Mucosa of descending colon (tissue), 3 donors: ENCODE data around the gene CFLAR. TPM values are rescaled to one million over a fixed set of nuclear protein-coding genes. Genes with fewer than 3 reads are reported as not detected.

Experiments
- ATAC-seq: fragments of 200-7000 bp; cut with Tn5 transposase; one replicate; pipeline ENCODE4 v1.9.1; 2020; ENCODE audit warnings: mild to moderate bottlenecking, moderate library complexity
- DNase-seq, 3 donors: peaks; one replicate each; pipeline ENCODE4 v3.0.0-alpha.2; 2020
- H3K36me3 ChIP-seq: fragments of 200-600 bp; one replicate; pipeline ENCODE4 v1.8.0; 2021; ENCODE audit warnings: low read depth, mild to moderate bottlenecking
- H3K4me1 ChIP-seq: fragments of 200-600 bp; one replicate; pipeline ENCODE4 v1.8.0; 2021; ENCODE audit warnings: low read depth, mild to moderate bottlenecking
- H3K4me3 ChIP-seq: fragments of 200-600 bp; one replicate; pipeline ENCODE4 v1.8.0; 2021; ENCODE audit warnings: mild to moderate bottlenecking
- H3K9me3 ChIP-seq: fragments of 200-600 bp; one replicate; pipeline ENCODE4 v1.8.0; 2021; ENCODE audit warnings: mild to moderate bottlenecking
- intact Hi-C, 2 donors: fragments of 100-400 bp; cut with DNase I in 1 of 2; cut with micrococcal nuclease in 1 of 2; formaldehyde crosslinking; loops; one replicate each; pipeline versions ENCODE4 v1.11.0 to v1.11.1; 2022; cut with DNase I, micrococcal nuclease
- total RNA-seq, 3 donors: library from RNA; stranded (reverse); fragmentation: NEBNext Ultra II Directional in 2 of 3; extraction: Animal tissue kit (Norgen Biotek cat#: 25700) in 2 of 3; gene quantifications; one replicate each; pipeline versions ENCODE4 v1.2.1 to v1.2.4, GENCODE V29; 2021 to 2023
- TF ChIP-seq, protein P1 (sequence below): fragments of 200-600 bp; IDR thresholded peaks from one replicate; pipeline ENCODE4 v1.8.0; 2022; ENCODE audit warnings: antibody characterized with exemption, mild to moderate bottlenecking
- donor health status: DM: no; HTN: no; CAD: no; lungs with moderate emphysema.
- donor health status: DM: no; HTN: no; CAD: no.
- donor health status: DM: no; HTN: yes; CAD: no.

CFLAR gene
- total RNA-seq, 3 donors from 2014 or later = 161 to 171 (median 166) TPM

DNA sequence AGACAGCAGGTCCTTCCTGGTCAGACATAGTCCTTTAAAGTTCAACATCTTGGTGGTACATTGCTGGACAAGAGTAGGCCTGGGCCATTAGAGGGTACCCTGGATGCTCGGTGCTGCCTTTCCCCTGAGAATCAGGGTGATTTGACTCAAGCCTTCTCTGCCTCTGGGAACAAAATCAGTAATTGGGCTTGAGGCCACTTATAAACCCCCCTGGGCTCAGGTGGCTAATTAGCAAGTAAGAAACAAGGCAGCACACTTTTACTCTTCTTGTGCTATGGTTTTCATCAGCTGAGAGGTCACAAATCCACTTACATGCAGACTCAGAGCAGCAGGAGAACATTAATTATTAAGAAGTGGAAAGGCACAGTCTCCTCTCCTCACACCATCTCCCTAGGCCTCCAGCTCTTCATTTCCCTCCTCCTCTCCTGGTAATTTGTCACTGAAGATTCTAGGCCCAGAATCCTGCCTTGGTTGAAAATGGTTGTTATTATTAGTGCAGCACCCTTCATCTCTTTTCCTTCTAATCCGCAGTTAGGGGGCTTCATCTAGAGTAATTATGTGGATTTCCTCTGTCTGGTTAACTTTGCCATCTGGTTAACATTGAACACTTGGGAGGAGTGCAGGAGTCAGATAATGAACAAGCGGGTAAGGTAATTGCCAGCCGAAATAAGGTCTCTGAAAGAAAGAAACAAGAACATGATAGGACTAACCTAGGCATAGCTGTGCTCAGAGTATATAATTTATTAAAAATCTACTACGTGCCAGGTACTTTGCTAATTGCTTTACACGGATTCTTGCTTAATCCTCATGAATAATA, 37.2 kb downstream of the CFLAR start:
- Histone ChIP-seq H3K4me3 (no peak overlapping the region), H3K4me1 (peaks cover 30% of the 10 kb centered on the region), H3K36me3 (no peaks in the 10 kb centered on the region), H3K9me3 (no peaks in the 10 kb centered on the region)
- ATAC-seq (no peak), DNase-seq (no peak)
- intact Hi-C loops = no loop called here
- TF ChIP-seq, protein P1, sequence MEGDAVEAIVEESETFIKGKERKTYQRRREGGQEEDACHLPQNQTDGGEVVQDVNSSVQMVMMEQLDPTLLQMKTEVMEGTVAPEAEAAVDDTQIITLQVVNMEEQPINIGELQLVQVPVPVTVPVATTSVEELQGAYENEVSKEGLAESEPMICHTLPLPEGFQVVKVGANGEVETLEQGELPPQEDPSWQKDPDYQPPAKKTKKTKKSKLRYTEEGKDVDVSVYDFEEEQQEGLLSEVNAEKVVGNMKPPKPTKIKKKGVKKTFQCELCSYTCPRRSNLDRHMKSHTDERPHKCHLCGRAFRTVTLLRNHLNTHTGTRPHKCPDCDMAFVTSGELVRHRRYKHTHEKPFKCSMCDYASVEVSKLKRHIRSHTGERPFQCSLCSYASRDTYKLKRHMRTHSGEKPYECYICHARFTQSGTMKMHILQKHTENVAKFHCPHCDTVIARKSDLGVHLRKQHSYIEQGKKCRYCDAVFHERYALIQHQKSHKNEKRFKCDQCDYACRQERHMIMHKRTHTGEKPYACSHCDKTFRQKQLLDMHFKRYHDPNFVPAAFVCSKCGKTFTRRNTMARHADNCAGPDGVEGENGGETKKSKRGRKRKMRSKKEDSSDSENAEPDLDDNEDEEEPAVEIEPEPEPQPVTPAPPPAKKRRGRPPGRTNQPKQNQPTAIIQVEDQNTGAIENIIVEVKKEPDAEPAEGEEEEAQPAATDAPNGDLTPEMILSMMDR = no peak

DNA sequence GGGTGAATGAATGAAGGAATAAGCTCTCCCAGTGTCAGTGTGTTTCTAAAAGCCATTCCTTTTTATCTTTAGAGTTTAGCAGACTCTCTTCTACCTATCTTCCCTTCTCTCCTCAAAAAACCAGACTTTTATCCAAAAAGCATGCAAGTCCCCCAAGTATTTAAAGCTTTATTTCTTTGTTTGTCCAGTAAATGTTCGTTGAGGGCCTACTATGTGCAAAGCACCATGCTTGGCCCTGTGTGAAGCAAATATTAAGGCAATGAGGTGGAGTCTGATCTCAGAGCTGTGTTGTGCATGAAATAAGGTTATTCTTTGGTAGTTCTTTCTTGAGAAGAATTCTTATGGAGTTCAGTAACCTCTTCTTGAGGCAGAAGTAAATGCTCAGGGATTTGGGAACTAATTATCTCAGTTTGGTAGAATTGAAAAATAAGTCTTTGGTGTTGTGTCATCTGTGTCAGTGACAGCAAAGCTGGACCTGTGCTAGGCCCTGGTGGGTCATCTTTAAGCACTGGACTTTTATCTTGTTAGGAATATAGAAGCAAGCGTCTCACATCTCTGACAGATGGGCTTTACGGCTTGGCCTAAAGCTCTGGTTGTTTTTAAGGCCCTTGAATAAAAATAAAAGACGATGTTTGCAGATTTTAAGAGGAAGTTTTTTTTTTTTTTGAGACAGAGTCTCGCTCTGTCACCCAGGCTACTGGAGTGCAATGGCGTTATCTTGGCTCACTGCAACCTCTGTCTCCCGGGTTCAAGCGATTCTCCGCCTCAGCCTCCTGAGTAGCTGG, 38.8 kb downstream of the CFLAR start:
- TF ChIP-seq, protein P1 = no peak
- no peak for ATAC-seq
- Histone ChIP-seq H3K9me3 (no peaks in the 10 kb centered on the region), H3K4me1 (peaks cover 28% of the 10 kb centered on the region), H3K4me3 (no peak overlapping the region), H3K36me3 (no peaks in the 10 kb centered on the region)
- DNase-seq = no peak
- intact Hi-C loops = no loop called here

DNA sequence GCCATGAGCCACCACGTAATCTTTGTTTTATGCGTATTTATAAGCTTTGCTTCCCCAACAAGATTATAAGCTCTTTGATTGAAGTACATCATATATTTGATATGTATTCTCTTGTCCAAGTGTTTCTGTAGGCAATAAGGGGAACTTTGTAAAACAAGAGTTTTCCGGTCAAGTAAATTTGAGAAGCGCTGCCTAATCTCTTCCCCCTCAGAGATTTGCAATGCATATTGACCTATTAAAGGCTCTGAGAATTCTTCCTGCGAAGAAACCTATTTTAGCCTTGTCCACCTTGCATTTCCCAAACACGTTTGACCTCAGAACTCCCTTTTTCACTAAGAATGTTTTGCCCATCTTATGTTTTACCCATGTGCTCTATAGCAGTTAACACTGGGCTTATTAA, 40.1 kb downstream of the CFLAR start:
- H3K4me1 ChIP-seq = peaks cover 18% of the 10 kb centered on the region
- ATAC-seq (no peak), DNase-seq (no peak)
- intact Hi-C loops = no loop called here
- no peaks in the 10 kb centered on the region for H3K36me3 ChIP-seq
- no peaks in the 10 kb centered on the region for H3K9me3 ChIP-seq
- TF ChIP-seq, protein P1 = no peak
- no peak overlapping the region for H3K4me3 ChIP-seq

DNA sequence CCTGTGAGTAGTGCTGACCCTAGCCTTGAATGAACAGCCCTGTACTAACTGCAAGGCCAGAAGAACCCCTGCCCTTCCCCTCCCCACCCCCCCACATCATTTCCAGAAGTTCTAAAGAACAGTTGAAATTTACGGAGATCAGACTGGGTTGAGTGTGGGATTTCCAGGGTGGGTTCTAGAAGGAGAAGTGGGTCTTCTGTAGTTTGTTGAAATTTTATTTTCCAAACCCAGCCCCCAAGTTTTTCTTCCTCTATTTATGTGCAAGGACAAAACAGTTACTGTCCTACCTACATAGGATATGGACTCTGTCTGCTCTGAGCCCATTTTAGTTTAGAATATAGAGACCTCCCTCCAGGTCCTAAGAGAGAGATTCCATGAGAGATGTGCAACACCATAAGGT, 40.7 kb downstream of the CFLAR start:
- H3K4me3 ChIP-seq = no peak overlapping the region
- no peak for DNase-seq
- intact Hi-C loops = no loop called here
- H3K9me3 ChIP-seq = no peaks in the 10 kb centered on the region
- no peak for ATAC-seq
- no peaks in the 10 kb centered on the region for H3K36me3 ChIP-seq
- TF ChIP-seq, protein P1 = no peak
- H3K4me1 ChIP-seq = peaks cover 12% of the 10 kb centered on the region

DNA sequence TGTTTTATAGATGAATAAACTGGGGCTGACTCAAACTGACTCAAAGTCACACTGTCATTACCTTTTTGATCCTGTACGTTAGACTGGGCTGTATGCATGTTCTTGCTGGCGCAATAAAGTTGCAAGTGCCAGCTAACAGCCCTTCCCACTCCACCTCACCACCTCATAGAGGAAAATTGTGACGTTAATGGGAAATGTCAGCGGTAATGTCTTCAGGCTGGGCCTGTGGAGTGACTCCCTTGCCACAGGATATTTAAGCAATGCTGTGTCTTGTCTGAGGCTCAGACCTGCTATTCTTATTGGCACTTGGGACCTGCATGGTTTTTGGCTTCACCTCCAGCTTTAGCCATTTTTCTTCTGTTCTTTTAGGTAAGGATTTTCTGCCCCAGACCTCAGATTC, 41.7 kb downstream of the CFLAR start:
- H3K4me1 ChIP-seq = peaks cover 8% of the 10 kb centered on the region
- H3K36me3 ChIP-seq = peaks cover 3% of the 10 kb centered on the region
- TF ChIP-seq, protein P1 = no peak
- ATAC-seq = peak; percentile 88
- peak in 1 of 3 donors; percentile 53 for DNase-seq
- intact Hi-C loops = no loop called here
- H3K9me3 ChIP-seq = no peaks in the 10 kb centered on the region
- no peak overlapping the region for H3K4me3 ChIP-seq
